NCI-H82 (cell line): ENCODE results near the gene CPLANE1.
"Not testable (repeated sequence)": the region's sequence is repeated elsewhere in the genome, so short reads cannot be mapped to it uniquely, and the experiment has no call there.

Source experiments
- DNase-seq: peaks from one replicate; lab custom pipeline; 2025; lab: John Stamatoyannopoulos, UW

The CPLANE1 gene

DNA sequence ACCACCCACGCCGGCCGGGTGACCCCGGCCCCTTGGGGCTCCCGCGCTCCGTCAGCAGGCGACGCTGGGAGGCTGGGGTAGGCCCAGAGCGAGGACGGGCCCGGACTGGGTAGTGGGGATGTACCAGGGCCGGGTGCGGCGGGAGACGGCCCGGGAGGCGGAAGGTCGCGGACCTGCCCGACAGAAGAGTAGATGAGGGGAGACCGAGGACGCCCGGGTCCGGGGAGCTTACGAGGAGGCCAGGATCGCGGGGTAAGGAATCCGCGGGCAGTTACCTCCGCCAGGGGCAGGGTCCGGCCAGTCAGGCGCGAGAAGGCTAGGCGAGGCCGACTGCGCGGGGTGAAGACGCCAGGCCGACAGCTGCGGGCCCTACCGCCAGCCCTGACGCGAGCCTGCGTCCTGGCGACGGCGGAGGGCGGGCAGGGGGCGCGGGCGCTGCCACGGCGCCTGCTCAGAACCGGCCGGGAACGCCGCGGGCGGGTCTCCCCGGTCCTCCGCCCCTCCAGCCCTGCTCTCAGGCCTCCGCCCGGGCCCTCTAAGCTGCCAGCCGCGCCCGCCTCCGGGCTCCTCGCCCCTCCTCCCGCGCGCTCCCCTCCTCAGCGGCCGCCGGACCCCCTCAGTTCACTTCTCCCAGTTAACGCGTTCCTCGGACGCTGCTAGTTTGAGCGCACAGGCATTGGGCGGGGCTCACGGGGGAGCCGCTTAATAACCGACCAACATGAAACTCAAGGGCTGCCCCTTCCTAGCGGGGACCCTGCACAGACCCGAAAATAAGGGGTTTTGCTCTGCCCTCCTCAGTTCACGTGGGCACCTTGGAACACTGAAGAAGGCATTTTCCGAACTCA is at the start of gene CPLANE1:
TSS of gene CPLANE1 (minus strand) at position 407 of the 845 bp plus-strand sequence. CDS start 1,678 bp downstream, outside the sequence.
- DNase-seq, result peak; percentile 88

DNA sequence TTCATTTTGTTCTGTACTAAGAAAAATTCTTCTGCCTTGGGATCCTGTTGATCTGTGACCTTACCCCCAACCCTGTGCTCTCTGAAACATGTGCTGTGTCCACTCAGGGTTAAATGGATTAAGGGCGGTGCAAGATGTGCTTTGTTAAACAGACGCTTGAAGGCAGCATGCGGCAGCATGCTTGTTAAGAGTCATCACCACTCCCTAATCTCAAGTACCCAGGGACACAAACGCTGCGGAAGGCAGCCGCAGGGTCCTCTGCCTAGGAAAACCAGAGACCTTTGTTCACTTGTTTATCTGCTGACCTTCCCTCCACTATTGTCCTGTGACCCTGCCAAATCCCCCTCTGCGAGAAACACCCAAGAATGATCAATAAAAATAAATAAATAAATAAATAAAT is 47.1 kb upstream of the CPLANE1 start:
- peak; percentile 46 for DNase-seq

DNA sequence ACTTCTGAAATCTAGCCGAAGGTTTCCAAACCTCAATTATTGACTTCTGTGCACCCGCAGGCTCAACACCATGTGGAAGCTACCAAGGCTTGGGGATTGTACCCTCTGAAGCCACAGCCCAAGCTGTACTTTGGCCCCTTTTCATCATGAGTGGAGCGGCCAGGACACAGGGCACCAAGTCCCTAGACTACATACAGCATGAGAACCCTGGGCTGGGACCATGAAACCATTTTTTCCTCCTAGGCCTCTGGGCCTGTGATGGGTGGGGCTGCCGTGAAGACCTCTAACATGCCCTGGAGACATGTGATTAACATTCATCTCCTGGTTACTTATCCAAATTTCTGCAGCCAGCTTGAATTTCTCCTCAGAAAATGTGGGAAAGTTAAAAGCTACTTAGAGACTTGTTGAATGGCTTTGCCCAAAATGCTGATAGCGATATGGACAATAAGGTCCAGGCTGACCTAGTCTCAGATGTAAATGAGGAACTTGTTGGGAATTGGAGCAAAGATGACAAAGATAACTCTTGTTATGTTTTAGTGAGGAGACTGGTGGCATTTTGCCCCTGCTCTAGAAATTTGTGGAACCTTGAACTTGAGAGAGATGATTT is 34.1 kb upstream of the CPLANE1 start:
- no peak for DNase-seq

DNA sequence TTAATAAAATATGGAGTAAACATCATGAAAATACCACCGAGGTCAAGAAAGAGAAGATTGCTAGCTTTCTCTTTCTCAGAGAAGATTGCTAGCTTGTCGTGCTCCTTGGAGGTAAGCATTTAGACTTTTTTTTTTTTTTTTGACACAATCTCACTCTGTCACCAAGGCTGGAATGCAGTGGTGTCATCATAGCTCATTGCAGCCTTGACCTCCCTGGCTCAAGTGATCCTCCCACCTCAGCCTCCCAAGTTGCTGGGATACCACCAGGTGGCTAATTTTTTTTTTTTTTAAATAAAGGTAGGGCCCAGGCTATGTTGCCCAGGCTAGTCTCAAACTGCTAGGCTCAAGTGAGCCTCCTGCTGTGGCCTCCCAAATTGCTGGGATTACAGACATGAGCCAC is 26.3 kb upstream of the CPLANE1 start:
- no peak for DNase-seq

DNA sequence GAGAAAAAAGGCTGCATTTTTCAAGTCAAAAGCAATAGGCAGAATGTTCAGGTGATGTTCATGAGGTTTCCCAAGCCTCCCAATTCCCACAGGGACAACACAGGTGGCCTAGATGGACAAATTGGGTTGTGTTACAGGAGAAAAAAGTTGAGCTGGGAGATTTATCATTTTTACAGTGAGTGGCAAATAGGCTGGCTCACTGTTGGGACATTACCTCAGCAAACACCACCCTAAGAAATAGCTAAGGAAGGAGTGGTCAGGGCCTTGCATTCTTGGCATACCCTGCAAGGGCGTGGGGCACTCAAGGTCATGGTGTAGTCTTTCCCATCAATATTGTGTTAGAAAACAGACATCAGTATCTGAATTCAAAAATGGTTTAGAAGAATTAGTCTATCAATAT is 23.3 kb upstream of the CPLANE1 start:
- DNase-seq, result no peak

DNA sequence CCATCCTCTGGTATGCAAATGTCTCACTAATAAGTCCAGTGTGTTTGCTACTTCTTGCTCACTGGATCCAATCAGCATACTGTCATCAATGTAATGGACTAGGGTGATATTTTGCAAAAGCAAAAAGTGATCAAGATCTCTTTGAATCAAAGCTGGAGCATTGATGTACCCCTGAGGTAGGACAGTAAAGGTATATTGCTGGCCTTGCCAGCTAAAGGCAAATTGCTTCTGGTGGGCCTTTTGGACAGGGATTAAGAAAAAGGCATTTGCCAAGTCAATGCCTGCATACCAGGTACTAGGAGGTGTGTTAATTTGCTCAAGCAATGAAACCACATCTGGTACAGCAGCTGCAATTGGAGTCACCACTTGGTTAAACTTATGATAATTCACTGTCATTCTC is 18.9 kb upstream of the CPLANE1 start:
- DNase-seq, result not testable (repeated sequence)

DNA sequence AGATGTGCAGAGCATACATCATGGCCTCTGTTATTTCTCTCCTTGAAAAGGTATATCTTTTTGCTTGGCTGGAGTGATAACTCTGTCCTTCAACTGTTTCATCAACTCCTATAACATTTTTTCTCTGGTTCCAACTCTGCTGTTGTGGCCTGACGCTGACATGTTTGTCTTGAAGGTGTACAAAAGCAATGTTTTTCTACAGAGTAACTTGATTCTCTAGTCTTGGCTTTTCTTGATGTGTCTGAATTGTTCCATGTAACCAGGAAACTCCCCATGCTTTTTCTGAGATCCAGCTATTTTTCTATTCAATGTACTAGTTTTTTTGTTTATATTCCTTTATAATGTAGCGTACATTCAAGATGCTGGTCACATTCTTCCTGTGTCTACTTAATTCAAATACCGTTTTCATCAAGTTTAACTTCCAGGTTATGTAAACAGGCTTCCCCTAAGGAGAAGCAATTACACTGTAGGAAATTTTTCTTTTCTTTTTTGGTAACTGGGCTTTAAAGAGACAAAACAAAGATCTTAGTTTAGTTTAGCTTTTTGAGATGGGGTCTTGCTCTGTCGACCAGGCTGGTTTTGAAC is 6.7 kb upstream of the CPLANE1 start:
- DNase-seq, result no peak

DNA sequence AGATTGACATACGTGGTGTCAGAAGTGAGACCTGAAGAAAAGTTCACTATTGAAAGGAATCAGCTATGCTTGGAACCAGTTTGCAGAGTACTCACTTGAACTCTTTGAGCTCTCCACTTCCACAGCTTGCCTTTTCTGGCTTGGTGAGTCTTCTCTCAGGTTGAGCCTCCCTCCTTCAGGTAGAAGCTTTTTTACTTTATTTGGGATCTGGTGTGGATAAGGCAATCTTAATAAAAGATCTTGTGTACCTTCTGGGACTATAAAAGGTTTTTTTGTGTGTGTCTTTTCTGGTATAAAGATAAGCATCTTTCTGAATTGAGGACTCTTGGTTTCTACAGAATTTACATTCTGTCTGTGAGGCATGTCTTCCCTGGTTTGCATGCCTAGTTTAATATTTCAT is 5.4 kb upstream of the CPLANE1 start:
- no peak for DNase-seq

DNA sequence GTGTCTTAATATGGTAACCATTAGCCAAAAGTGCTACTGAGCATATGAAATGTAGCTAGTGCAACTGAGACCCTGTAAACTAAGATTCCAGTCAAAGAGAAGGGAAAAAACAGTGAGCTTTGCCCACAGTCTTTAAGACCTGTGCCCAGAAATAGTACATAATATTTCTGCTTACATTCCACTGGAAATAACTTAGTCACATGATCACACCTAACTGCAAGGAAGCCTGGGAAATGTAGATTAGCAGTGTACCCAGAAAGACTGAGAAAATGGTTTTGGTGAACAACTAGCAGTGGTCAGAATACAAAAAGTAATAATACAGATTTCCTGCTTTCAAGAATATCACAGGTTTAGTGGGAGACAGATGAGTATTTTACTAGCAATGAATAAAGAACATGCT is 2.5 kb upstream of the CPLANE1 start:
- no peak for DNase-seq

DNA sequence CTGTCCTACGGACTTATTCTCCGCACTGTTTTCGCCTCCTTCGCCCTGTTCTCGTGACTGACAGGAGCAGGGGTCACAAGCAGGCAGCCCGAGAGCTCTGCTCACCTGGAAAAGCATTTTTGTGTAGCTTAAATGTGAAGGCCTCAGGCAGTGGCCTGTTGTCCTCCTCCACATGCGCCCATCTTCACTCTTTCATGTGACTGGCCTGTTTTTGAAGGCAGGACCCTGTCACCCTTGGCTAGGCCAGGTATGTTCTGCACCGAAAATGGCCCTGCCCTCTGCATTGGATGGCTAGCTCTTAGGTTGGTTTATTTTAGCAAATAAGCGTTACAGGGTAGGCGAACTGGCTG is 614 bp upstream of the CPLANE1 start:
- DNase-seq, result no peak

DNA sequence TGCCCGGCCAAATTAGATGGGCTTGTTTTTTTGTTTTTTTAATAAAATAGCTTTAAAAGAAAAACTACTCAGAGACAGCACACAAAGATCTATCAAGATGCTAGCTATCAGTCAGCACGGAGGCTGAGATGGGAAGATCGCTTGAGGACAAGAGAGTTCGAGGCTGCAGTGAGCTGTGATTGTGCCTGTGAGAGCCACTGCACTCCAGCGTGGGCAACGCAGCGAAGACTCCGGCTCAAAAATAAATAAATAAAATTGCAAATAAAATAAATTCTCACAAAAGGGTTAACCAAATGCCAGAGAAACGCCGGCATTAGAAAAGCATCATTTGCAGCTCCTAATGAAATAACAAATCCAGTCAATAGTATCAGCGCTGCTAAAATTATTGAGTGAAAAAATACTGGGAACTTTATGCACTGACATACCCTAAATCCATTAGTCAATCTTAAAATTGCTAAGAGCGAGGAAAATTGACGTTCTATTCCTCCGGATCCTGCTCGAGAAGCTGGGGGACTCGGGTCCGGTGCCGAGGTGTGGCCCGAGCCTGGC is 681 bp downstream of the CPLANE1 start:
- peak; percentile 45 for DNase-seq

DNA sequence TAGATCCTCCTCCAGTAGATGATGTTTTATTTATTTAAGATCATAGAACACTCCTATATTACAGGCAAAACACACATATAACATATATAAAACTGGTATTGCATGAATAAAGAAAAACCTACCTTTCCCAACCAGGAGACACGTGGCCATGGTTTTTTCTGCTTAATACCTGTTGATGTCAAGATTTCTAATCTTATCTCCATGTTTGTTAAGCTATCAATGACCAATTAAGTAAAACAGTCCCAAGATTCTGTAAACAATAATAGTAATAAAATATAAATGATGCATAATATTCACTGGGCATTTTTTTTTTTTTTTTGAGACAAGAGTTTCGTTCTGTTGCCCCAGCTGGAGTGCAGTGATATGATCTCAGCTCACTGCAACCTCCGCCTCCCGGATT is 1.7 kb downstream of the CPLANE1 start:
- no peak for DNase-seq

DNA sequence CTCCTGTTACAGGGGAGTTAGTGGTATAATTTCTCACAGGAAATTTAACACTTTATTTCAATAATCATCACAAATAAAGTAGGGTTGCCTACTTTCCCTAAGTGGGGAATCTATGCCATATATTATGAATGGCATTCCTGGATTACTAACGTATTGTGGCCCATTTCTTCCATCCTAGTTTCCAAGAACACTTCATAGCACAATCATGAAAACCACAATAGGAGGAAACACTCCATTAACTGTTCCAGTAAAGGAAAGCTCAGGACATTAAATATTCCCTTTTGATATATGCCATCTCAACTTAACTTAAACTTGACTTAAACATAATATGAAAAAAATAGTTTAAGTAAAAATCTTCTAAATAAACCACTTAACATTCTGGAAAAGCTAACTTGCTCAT is 2.1 kb downstream of the CPLANE1 start:
- DNase-seq, result no peak

DNA sequence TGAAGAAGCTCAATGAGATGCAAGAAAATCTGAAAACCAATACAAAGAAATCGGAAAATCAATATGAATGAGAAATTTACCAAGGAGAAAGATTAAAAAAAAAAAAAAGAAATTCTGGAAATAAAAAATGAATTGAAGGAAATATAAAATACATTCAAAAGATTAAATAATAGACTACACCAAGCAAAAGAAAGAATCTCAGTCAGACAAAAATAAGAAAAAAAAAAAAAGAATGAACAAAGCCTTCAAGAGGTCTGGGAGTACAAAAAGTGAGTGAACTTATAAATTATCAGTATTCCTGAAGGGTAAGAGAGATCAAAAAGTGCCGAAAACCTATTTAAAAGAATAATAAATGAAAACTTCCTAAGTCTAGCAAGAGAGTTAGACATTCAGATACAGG is 14.9 kb downstream of the CPLANE1 start:
- DNase-seq, result no peak

DNA sequence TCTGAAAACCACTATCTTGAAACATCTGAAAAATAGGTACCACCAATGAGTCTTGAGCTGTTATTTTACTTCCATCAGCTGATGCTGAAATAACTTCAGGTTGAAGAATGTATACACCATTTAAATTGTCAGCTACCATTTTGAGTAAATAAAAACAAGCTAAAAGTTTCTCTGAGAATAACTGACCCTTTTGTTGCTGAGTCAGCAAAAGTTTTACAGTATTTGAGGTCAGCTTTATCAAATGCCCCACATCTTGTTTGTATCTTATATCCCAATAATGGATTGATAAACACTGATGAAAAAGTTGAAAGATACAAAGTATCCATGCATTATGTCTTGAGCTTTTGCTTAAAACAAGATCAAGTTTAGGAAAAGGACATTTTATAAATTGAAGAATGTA is 22.8 kb downstream of the CPLANE1 start:
- DNase-seq, result no peak

DNA sequence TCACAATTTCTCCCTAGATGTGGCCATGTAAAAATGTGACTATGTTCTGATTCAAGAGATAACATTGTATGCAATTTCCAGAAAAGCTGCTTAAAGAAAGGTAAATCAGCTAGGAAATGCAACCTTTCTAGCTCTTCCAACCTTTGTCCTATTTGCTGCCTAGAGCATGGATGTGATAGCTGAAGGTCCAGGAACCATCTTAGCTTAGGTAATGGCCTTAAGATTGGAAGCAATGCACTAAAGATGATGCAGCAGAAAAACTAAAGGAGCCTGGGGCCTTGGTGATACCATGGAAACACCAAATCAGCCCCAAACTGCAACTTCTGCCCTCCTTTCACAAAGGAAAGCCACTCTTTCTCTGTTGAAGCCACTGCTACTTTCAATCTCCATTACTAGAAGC is 27.0 kb downstream of the CPLANE1 start:
- DNase-seq, result no peak

DNA sequence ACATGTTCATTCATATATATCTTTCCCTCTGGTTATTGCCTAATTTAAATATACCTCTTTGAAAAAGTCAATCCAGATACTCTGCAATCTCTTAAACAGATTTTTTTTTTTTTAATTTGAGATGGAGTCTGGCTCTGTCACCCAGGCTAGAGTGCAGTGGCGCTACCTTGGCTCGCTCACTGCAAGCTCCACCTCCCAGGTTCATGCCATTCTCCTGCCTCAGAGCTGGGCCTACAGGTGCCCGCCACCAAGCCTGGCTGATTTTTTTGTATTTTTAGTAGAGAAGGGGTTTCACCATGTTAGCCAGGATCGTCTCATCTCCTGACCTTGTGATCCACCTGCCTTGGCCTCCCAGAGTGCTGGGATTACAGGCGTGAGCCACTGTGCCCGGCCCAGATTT is 28.8 kb downstream of the CPLANE1 start:
- not testable (repeated sequence) for DNase-seq

DNA sequence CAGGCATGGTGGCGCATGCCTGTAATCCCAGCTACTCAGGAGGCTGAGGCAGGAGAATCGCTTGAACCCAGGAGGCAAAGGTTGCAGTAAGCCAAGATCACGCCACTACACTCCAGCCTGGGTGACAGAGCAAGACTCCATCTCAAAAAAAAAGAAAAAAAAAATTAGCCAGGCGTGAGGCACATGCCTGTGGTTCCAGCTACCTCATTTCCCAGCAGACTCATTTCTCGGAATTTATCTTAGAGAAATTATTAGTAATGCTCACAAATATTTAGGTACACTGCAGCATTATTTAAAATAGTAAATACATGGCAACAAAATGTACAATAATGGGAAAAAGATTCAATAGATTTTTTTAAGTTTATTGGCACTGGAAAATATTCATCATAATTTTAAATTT is 29.8 kb downstream of the CPLANE1 start:
- DNase-seq, result not testable (repeated sequence)

DNA sequence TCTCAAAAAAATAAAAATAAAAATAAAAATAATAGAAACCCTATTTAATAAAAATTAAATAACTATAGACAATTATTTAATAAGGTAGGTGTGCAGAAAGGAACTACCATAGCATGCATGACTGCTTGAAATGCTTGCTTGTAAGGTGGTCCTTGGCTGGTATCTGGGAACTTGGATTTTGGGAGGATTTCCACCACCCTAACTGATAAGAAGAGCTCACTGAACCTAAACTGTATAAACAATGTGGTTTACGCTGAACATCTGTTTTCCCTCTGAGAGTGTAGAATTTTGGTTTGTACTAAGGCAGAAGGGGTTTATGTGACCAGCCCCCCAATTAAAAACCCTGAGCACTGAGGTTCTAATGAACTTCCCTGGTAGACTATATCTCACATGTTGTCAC is 31.2 kb downstream of the CPLANE1 start:
- no peak for DNase-seq

DNA sequence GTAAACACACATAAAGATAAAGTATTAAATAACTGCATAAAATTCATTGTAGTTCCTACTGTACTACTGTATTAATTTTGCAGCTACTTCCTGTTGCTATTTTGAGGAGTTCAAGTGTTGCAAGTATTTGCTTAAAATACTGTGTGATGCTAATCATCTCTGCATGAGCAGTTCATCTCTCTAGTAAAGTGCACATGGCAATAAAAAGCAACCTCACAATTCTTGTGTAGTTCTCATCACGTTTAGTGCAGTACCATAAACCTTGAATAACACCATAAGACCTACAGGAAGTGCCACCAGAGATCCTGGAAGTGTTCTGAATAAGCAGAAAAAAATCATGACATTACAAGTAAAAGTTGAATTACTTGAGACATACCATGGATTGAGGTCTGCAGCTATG is 34.6 kb downstream of the CPLANE1 start:
- DNase-seq, result no peak

DNA sequence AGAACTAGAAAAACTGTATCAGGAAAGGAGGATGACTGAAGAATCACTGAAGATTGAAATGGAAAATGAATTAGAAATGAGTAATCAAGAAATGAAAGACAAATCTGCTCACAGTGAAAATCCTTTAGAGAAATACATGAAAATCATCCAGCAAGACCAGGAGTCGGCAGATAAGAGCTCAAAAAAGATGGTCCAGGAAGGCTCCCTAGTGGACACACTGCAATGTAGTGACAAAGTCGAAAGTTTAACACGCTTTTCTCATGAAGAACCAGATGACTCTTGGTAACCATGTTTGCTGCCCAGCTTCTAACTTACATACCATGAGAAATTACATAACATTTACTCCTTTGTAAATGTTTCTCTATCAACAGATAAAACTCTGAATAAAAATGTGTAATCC is 37.1 kb downstream of the CPLANE1 start:
- DNase-seq, result no peak

DNA sequence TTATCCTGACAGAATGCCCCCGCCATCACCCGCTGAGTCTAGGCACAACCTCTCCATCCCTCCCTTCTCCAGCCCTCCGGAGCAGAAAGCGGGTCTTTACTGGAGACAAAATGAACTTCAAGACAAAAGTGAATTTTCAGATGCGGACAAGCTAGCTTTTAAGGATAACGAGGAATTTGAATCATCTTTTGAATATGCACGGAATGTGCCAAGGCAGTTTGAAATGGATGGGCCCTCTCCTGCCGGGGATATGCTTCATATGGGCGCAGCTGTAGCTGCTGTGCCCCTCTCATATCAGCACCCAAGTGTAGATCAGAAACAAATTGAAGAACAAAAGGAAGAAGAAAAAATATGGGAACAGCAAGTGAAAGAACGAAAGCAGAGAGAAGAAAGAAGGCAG is 37.5 kb downstream of the CPLANE1 start:
- no peak for DNase-seq
